ENCODE results near the gene LRRC75B.
"Not testable (repeated sequence)": the region's sequence is repeated elsewhere in the genome, so short reads cannot be mapped to it uniquely, and the experiment has no call there.

The LRRC75B gene

DNA sequence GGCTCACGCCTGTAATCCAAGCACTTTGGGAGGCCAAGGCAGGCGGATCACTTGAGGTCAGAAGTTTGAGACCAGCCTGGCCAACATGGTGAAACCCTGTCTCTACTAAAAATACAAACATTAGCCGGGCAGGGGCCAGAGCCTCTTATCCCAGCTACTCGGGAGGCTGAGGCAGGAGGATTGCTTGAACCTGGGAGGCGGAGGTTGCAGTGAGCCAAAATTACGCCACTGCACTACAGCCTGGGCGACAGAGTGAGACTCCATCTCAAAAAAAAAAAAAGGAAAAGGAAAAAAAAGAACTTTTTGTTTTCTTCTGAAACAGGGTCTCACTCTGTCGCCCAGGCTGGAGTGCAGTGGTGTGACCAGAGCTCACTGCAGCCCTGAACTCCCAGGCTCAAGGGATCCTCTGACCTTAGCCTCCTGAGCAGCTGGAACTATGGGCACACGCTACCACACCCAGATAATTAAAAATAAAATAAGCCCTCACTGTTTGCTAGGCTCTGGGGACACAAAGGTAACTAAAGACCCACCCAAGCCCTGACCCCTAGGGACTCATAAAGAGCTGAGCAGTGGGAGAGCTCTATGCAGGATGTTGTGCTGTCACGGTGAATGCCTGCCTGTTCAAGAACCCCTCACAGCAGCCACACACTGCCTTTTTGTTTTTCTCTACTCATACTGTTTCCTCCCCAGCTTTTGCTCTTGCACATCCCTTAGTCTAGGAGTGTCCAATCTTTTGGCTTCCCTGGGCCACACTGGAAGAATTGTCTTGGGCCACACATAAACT, 40.2 kb downstream of the LRRC75B start:
- not testable (repeated sequence) for FAIRE-seq

GRCh38 chr22:24550902-24551435, 41.9 kb downstream of the LRRC75B start:
- no peak for FAIRE-seq

DNA sequence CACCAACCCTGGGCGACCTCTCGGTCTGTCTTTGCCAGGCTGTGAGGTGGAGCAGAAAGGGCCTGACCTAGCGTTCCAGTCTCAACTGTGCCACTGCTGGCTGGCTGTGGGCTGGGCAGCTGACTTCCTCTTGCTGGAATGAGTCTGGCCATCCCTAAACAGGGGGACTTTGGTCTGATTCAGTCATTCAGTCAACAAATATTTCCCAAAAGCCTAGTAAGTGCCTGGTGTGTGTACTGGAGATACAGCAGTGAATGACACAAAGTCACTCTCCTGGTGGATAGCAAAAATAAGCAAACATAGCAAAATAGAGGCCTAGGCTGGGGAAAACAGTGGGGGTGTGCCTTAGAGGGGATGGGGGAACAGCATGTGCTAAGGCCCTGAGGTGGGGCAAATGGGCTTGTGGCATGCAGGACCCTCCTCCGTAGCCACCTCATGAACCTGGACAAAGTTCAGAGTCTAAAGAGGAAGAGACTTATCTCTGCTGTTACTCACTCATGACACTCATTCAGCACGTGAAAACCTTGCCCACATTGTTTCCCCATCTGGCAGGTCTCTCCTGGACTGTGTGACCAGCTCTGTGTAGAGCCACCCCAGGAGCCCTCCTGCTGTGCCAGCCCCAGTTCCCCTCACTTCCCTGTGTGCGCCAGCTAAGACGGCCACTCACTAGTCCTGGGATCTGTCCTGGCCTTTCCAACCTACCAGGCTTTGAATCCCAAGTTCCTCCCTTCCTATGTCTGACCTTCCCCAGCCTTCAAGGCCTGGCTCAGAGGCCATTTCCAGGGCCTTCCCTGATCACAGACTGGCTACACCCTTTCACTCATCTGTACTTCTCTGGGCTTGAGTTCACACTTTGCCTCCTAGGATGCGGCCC, 42.6 kb downstream of the LRRC75B start:
- FAIRE-seq: no peak

DNA sequence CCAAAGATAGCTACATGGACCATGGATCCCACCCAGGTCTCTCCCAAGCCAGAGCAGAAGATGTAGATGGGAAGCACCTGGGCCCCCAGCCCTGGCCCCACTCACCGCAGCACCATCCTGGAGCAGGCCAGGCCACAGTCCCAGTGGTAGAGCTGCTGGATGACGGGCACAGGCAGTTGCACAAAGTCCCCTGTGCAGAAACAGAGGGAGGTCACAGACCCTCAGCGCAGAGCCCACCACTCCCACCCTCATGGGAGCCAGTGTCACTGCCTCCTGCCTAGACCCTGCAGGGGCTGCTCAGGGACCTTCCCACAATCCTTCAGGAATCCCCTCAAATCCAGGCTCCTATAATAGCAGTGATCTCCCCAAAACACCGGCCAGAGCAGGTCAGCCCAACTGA, 44.1 kb downstream of the LRRC75B start:
- no peak for FAIRE-seq

GRCh38 chr22:24543679-24544243, 49.1 kb downstream of the LRRC75B start:
- no peak for FAIRE-seq

DNA sequence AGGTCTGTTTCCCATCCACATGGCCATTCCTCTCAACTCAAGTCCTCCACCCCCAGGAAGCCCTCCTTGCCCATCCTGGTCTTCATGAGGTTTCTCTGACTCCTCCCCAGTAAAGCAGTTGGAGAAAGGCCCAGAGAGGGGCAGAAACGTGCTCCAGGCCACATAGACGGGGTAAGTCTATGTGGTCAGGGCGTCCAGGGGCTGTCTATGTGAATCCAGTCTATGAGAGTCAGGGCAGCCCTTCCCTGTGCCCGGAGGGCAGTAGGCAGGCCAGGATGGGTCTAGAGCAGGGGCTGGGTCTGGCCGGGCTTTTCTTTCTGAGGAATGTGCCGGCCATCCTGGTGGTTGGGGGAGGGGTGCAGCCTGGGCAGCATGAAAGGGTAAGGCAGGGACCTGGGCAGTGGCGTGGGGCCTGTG, 49.7 kb downstream of the LRRC75B start:
- FAIRE-seq: no peak

DNA sequence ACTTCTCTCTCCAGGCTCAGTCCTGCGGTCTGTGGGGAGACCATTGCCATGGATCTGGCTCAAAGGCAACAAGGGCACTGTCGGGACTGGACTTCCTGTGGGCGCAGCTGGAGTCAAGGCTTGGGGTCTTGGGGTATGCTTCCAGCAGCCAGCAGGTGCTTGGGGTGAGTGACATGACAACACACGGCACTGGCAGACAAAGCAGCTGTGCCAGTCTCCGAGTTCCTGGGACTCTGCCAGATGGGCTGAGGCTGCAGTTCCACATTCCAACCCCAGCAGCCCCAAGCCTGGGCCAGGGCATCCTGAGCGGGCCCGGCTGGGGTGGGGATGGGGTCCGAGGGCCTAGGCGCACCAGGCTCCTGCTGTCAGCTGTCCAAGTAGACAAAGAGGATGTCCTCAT, 50.2 kb downstream of the LRRC75B start:
- FAIRE-seq: no peak

GRCh38 chr22:24541681-24542515, 51.0 kb downstream of the LRRC75B start:
- no peak for FAIRE-seq

- FAIRE-seq: no peak
Measured at GRCh38 chr22:24540470-24540869, 52.4 kb downstream of the LRRC75B start.

- no peak for FAIRE-seq
Measured at GRCh38 chr22:24536089-24536488, 56.8 kb downstream of the LRRC75B start.
